KMS-11 (cell line): ENCODE results near the gene SCGB1A1.

Experiments used
- H2AFZ ChIP-seq: fragments of 200-600 bp; sonication (generic); 2 replicates; pipeline ENCODE4 v1.6.1; 2016; ENCODE audit warnings: antibody characterized with exemption, mixed run types, low read depth
- H3K27ac ChIP-seq: fragments of 200-600 bp; sonication (generic); 2 replicates; pipeline ENCODE4 v1.6.1; 2016; ENCODE audit warnings: mild to moderate bottlenecking, mixed run types
- H3K27me3 ChIP-seq: fragments of 200-600 bp; sonication (generic); 2 replicates; pipeline ENCODE4 v1.6.1; 2017; ENCODE audit warnings: mild to moderate bottlenecking, low read depth, mixed run types, moderate library complexity; ENCODE audit not compliant: insufficient read depth
- H3K36me3 ChIP-seq: fragments of 200-600 bp; sonication (generic); 2 replicates; pipeline ENCODE4 v1.6.1; 2017; ENCODE audit warnings: mild to moderate bottlenecking, mixed run types; ENCODE audit not compliant: insufficient read depth
- H3K4me1 ChIP-seq: fragments of 200-600 bp; sonication (generic); 2 replicates; pipeline ENCODE4 v1.6.1; 2016; ENCODE audit warnings: mild to moderate bottlenecking, low read depth, mixed run types; ENCODE audit not compliant: poor library complexity, severe bottlenecking
- H3K4me2 ChIP-seq: fragments of 200-600 bp; sonication (generic); 2 replicates; pipeline ENCODE4 v1.7.0; 2016; ENCODE audit warnings: mild to moderate bottlenecking, mixed run types
- H3K4me3 ChIP-seq: fragments of 200-600 bp; sonication (generic); IDR thresholded peaks from 2 replicates; pipeline ENCODE4 v1.6.1; 2017; ENCODE audit warnings: low read depth, low read length, mixed read lengths; ENCODE audit not compliant: insufficient read depth
- H3K79me2 ChIP-seq: fragments of 200-600 bp; sonication (generic); 2 replicates; pipeline ENCODE4 v1.6.1; 2016; ENCODE audit warnings: low read depth, mixed run types; ENCODE audit not compliant: insufficient read depth
- H3K9ac ChIP-seq: fragments of 200-600 bp; sonication (generic); 2 replicates; pipeline ENCODE4 v1.6.1; 2016; ENCODE audit warnings: mild to moderate bottlenecking, mixed run types
- H4K20me1 ChIP-seq: fragments of 200-600 bp; sonication (generic); 2 replicates; pipeline ENCODE4 v1.6.1; 2016; ENCODE audit warnings: mild to moderate bottlenecking, mixed run types; ENCODE audit not compliant: insufficient read depth
- CTCF ChIP-seq: fragments of 200-600 bp; sonication (generic); conservative IDR thresholded peaks from 2 replicates; pipeline ENCODE4 v1.6.1; 2017; ENCODE audit warnings: low read depth, mild to moderate bottlenecking, antibody characterized with exemption, low read length, moderate library complexity, mixed read lengths

SCGB1A1 gene

GRCh38 chr11:62427630-62428233 lies 8.9 kb downstream of the SCGB1A1 start:
- peak overlapping the region; percentile 48 for H3K9ac ChIP-seq
- H3K27ac ChIP-seq, result peak overlapping the region; percentile 91
- peak overlapping the region; percentile 82 for H2AFZ ChIP-seq
- no peak overlapping the region for H3K4me3 ChIP-seq
- TF ChIP-seq CTCF, result no peak
- peaks cover 61% of the 10 kb centered on the region for H3K4me1 ChIP-seq
- no peaks in the 10 kb centered on the region for H3K79me2 ChIP-seq
- H3K27me3 ChIP-seq, result no peaks in the 10 kb centered on the region
- H3K36me3 ChIP-seq, result no peaks in the 10 kb centered on the region
- H4K20me1 ChIP-seq, result no peaks in the 10 kb centered on the region
- H3K4me2 ChIP-seq, result peak overlapping the region; percentile 77

- Histone ChIP-seq H3K9ac (0 out of 2 replicates have a peak overlapping the region, but pooled peaks have one; percentile 48), H3K27ac (peak overlapping the region; percentile 91), H3K79me2 (no peaks in the 10 kb centered on the region), H3K27me3 (no peaks in the 10 kb centered on the region), H3K4me2 (peak overlapping the region; percentile 77; the same call in 1 of the 2 replicates), H3K36me3 (no peaks in the 10 kb centered on the region), H4K20me1 (no peaks in the 10 kb centered on the region), H3K4me1 (peaks cover 74% of the 10 kb centered on the region), H2AFZ (no peak overlapping the region), H3K4me3 (no peak overlapping the region)
- TF ChIP-seq CTCF, result no peak
Measured at GRCh38 chr11:62428871-62429560, 10.2 kb downstream of the SCGB1A1 start.

GRCh38 chr11:62430425-62430824 lies 11.6 kb downstream of the SCGB1A1 start:
- no peak overlapping the region for H3K9ac ChIP-seq
- H3K4me1 ChIP-seq, result peaks cover 68% of the 10 kb centered on the region
- H3K27ac ChIP-seq, result no peak overlapping the region

GRCh38 chr11:62431171-62431901 lies 12.5 kb downstream of the SCGB1A1 start:
- TF ChIP-seq CTCF, result no peak
- H3K4me3 ChIP-seq, result no peak overlapping the region
- H3K36me3 ChIP-seq, result no peaks in the 10 kb centered on the region
- no peak overlapping the region for H3K27ac ChIP-seq
- no peaks in the 10 kb centered on the region for H3K27me3 ChIP-seq
- no peaks in the 10 kb centered on the region for H3K79me2 ChIP-seq
- H4K20me1 ChIP-seq, result no peaks in the 10 kb centered on the region
- peaks cover 66% of the 10 kb centered on the region for H3K4me1 ChIP-seq
- no peak overlapping the region for H3K9ac ChIP-seq
- H3K4me2 ChIP-seq, result no peak overlapping the region
- H2AFZ ChIP-seq, result no peak overlapping the region

More at GRCh38 chr11:62430425-62430824, 11.6 kb downstream of the SCGB1A1 start:
- H3K36me3 ChIP-seq, result no peaks in the 10 kb centered on the region
- TF ChIP-seq CTCF, result no peak
- H3K4me3 ChIP-seq, result no peak overlapping the region
- H4K20me1 ChIP-seq, result no peaks in the 10 kb centered on the region
- H3K79me2 ChIP-seq, result no peaks in the 10 kb centered on the region
- H3K27me3 ChIP-seq, result no peaks in the 10 kb centered on the region
- no peak overlapping the region for H2AFZ ChIP-seq
- no peak overlapping the region for H3K4me2 ChIP-seq
